ENCODE measurements around the gene OSTF1. TPM values are rescaled to one million over a fixed set of nuclear protein-coding genes. Genes with fewer than 3 reads are reported as not detected.

Gene OSTF1
- total and polyA plus RNA-seq, 10 of the 15 experiments (the other 5 are each of a cell fraction or from before 2014, with no cell fraction given), result 36.2 to 82.4 (median 46.9) TPM

GRCh38 chr9:75132244-75132643 lies 43.9 kb downstream of the OSTF1 start:
- ChIA-PET POLR2A (interaction anchor here (0.8 kb wide), 1 partner anchor 13 kb away, joined by 3 read pairs; no protein-coding TSS in a partner anchor), SMC1A (ENCODE audit: uncharacterized antibody, unreplicated experiment) (interaction anchor here (0.9 kb wide), 1 partner anchor 10 kb away, joined by 5 read pairs; no protein-coding TSS in a partner anchor), RAD21 (ENCODE audit: unreplicated experiment) (no interaction called here), CTCF (no interaction called here)
- Histone ChIP-seq H3K9ac (ENCODE audit: control insufficient read depth, insufficient read depth, low read length) (no peak overlapping the region), H4K20me1 (ENCODE audit: control insufficient read depth, insufficient read depth) (no peaks in the 10 kb centered on the region), H3K4me2 (ENCODE audit: control insufficient read depth, insufficient read depth) (no peak overlapping the region), H3K4me1 (ENCODE audit: control insufficient read depth, insufficient read depth, low read length) (no peaks in the 10 kb centered on the region), H3K79me2 (ENCODE audit: control insufficient read depth, insufficient read depth, low read length) (no peaks in the 10 kb centered on the region), H3K27me3 (replicated peaks in 1 of 2; ENCODE audit: control insufficient read depth in 2 of 2, insufficient read depth in 2 of 2, low read length in 1 of 2) (no peaks in the 10 kb centered on the region), H3K9me3 (replicated peaks; ENCODE audit: control insufficient read depth, insufficient read depth, low read length) (no peaks in the 10 kb centered on the region), H3K27ac (ENCODE audit: control insufficient read depth, insufficient read depth) (no peak overlapping the region), H2AFZ (ENCODE audit: control insufficient read depth, low read depth, low read length) (no peak overlapping the region), H3K4me3 (no peak overlapping the region), H3K36me3 (ENCODE audit: control insufficient read depth in 2 of 2, insufficient read depth in 2 of 2, low read length in 1 of 2) (peaks cover 4 to 21% of the 10 kb centered on the region in 2 experiments)
- FAIRE-seq (no peak), ATAC-seq (no peak), DNase-seq (ENCODE audit: low read depth, low spot score) (no peak)
- intact Hi-C loops (cut with micrococcal nuclease; ENCODE audit: unreplicated experiment), result no loop called here
- WGBS (ENCODE audit: insufficient coverage, insufficient replicate concordance, low lambda C conversion rate, missing lambda C conversion rate), result 98% methylated on average over 4 of the region's 4 CpGs
- in situ Hi-C loops (cut with MboI), result no loop called here
- TF ChIP-seq ELK1 (IDR thresholded peaks at IDR 0.05; ENCODE audit: low read depth, low read length), result no peak
- TF ChIP-seq IKZF1 (conservative IDR thresholded peaks at IDR 0.05), result no peak
- no peak for TF ChIP-seq TCF3 (IDR thresholded peaks at IDR 0.05; ENCODE audit: borderline replicate concordance, insufficient read depth, low read depth, low read length)
- no peak for TF ChIP-seq ZNF274 (IDR thresholded peaks at IDR 0.05; ENCODE audit: insufficient read depth, insufficient read length)
- TF ChIP-seq USF2 (IDR thresholded peaks at IDR 0.05; ENCODE audit: borderline replicate concordance, low read depth, low read length), result no peak
- BruUV-seq (replicated peaks), result no TSS peak

- H3K27me3 ChIP-seq (replicated peaks in 1 of 2; ENCODE audit: control insufficient read depth in 2 of 2, insufficient read depth in 2 of 2, low read length in 1 of 2), result no peaks in the 10 kb centered on the region
- no peak for FAIRE-seq
- no TSS peak for BruUV-seq (replicated peaks)
- DNase-seq (ENCODE audit: low read depth, low spot score), result no peak
- H4K20me1 ChIP-seq (ENCODE audit: control insufficient read depth, insufficient read depth), result no peaks in the 10 kb centered on the region
- no peak overlapping the region for H3K4me3 ChIP-seq
- 98% methylated on average over 3 of the region's 3 CpGs for WGBS (ENCODE audit: insufficient coverage, insufficient replicate concordance, low lambda C conversion rate, missing lambda C conversion rate)
- intact Hi-C loops (cut with micrococcal nuclease; ENCODE audit: unreplicated experiment) (no loop called here), in situ Hi-C loops (cut with MboI) (no loop called here)
- ChIA-PET POLR2A (no interaction called here), CTCF (interaction anchor here (1.3 kb wide), 1 partner anchor 52 kb away, joined by 3 read pairs; no protein-coding TSS in a partner anchor), RAD21 (ENCODE audit: unreplicated experiment) (no interaction called here), SMC1A (ENCODE audit: uncharacterized antibody, unreplicated experiment) (interaction anchor here (0.7 to 1.1 kb wide), 3 partner anchors 12 to 79 kb away, joined by 3 to 5 read pairs (median 4); no protein-coding TSS in a partner anchor)
- peaks cover 4 to 21% of the 10 kb centered on the region in 2 experiments for H3K36me3 ChIP-seq (ENCODE audit: control insufficient read depth in 2 of 2, insufficient read depth in 2 of 2, low read length in 1 of 2)
- H3K9me3 ChIP-seq (replicated peaks; ENCODE audit: control insufficient read depth, insufficient read depth, low read length), result no peaks in the 10 kb centered on the region
- no peaks in the 10 kb centered on the region for H3K4me1 ChIP-seq (ENCODE audit: control insufficient read depth, insufficient read depth, low read length)
- no peak overlapping the region for H3K9ac ChIP-seq (ENCODE audit: control insufficient read depth, insufficient read depth, low read length)
- H3K79me2 ChIP-seq (ENCODE audit: control insufficient read depth, insufficient read depth, low read length), result no peaks in the 10 kb centered on the region
- H2AFZ ChIP-seq (ENCODE audit: control insufficient read depth, low read depth, low read length), result no peak overlapping the region
- no peak overlapping the region for H3K27ac ChIP-seq (ENCODE audit: control insufficient read depth, insufficient read depth)
- H3K4me2 ChIP-seq (ENCODE audit: control insufficient read depth, insufficient read depth), result no peak overlapping the region
- ATAC-seq, result no peak
- TF ChIP-seq EZH2 (IDR thresholded peaks at IDR 0.05; ENCODE audit: borderline replicate concordance, control insufficient read depth, low read depth, low read length) (no peak), EGR1 (IDR thresholded peaks at IDR 0.05; ENCODE audit: borderline replicate concordance in 1 of 2, low read depth in 2 of 2, low read length in 2 of 2) (no peak), E4F1 (IDR thresholded peaks at IDR 0.05; ENCODE audit: borderline replicate concordance, partially characterized antibody) (no peak), ASH2L (IDR thresholded peaks at IDR 0.05; ENCODE audit: borderline replicate concordance, low read depth) (no peak), ZBTB33 (IDR thresholded peaks at IDR 0.05) (no peak)
Measured at GRCh38 chr9:75133396-75133795, 45.1 kb downstream of the OSTF1 start.

Measured in GM12878 (cell line).